Measurements from ENCODE around the gene IQSEC1.

The IQSEC1 gene

DNA sequence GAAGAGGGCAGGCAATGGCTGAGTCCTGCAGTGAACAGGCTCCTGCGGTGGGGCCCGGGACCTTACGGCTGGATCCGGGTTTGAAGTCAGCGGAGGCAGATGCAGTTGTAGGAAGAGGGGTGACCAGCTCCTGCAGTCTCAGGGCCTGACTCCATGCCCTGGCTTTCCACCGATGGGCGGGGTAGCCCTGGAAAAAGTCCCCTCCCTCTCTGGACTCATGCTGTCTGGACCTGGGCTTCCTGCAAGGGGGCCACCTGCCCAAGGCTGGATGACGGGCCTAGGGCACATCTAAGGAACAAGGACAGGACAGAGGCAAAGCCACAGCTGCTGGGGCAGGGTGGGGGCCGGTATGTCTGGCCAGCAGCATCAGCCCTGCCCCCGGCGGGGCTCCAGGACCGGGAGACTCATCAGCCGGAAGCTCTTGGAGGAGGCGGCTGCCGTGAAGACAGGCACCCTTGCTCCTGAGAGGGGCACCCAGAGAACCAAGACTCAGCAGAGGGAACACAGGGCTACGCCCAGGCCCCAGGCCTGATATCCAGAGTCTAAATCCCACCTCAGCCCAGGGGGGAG lies 12.8 kb downstream of the IQSEC1 start:
- no peak for DNase-seq (ENCODE audit: extremely low read depth, low read depth)
- TF ChIP-seq, protein P1, sequence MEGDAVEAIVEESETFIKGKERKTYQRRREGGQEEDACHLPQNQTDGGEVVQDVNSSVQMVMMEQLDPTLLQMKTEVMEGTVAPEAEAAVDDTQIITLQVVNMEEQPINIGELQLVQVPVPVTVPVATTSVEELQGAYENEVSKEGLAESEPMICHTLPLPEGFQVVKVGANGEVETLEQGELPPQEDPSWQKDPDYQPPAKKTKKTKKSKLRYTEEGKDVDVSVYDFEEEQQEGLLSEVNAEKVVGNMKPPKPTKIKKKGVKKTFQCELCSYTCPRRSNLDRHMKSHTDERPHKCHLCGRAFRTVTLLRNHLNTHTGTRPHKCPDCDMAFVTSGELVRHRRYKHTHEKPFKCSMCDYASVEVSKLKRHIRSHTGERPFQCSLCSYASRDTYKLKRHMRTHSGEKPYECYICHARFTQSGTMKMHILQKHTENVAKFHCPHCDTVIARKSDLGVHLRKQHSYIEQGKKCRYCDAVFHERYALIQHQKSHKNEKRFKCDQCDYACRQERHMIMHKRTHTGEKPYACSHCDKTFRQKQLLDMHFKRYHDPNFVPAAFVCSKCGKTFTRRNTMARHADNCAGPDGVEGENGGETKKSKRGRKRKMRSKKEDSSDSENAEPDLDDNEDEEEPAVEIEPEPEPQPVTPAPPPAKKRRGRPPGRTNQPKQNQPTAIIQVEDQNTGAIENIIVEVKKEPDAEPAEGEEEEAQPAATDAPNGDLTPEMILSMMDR (IDR thresholded peaks at IDR 0.05; ENCODE audit: low read depth, low read length): no peak

DNA sequence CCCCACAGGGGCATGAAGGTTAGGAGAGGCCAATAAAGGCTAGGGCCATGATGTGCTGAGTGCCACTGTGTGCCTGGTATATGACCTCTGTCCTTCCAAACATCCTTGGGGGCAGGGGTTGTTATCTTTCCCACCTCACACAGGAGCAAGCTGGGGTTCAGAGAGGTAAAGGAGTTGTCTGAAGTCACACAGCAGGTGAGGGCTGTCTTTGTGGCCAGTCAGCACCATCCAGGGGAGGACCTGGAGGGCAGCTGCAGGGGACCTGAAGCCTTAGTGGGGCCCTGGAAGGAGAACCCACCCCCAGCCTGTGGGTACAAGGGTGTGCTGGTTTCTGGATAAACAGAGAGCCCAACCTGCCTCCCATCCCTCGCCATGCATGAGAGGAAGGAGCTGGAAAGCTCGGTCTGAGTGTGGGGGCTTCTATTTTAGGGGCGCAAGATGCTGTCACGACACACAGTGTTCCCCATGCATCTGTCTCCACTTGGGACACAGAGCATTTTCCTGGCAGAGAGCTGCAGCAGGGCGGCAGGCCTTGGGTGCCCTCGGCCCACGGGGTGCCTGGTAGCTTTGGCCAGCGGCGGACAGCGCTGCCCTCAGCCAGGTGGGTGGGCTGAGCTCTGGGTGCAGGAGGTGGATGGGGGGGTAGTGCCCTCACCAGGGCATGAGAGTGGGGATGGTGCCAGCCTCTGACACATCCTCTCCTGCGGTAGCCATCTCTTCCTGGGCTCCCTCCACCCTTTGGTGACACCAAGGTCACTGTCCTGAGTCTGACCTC lies 14.7 kb downstream of the IQSEC1 start:
- TF ChIP-seq, protein P1 (IDR thresholded peaks at IDR 0.05; ENCODE audit: low read depth, low read length): no peak
- no peak for DNase-seq (ENCODE audit: extremely low read depth, low read depth)

DNA sequence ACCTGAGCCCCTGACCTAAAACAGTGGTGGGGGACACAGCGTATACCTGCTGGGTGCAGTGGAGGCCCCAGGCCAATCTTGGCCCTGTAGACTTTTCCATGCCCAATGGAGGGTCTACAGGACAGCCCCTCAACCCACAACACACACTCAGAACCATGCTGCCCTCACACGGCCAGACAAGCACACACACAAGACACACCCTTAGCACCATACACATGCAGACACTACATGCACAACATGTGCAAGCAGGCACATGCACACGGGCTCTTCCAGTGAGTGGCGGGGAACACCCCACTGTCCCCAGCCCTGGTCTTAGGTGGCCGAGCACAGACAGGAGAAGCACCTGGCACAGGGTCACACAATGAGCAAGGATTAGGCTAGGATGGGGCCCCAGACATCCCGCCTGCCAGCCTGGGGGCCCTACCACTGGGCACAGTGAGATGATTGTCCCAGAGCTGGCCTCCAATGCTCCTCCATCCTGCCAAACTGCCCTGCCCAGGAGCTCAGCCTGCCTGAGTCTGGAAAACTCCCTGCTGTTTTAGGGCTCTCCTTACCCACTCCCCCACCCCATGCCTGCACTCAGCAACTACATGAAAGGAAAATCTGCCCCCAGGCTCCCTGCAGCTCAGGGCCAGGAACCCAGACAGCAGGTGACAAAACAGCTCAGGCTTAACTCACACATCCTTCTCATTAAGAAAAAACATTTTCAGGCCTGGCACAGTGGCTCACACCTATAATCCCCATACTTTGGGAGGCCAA lies 15.8 kb downstream of the IQSEC1 start:
- no peak for DNase-seq (ENCODE audit: extremely low read depth, low read depth)
- TF ChIP-seq, protein P1 (IDR thresholded peaks at IDR 0.05; ENCODE audit: low read depth, low read length): no peak

DNA sequence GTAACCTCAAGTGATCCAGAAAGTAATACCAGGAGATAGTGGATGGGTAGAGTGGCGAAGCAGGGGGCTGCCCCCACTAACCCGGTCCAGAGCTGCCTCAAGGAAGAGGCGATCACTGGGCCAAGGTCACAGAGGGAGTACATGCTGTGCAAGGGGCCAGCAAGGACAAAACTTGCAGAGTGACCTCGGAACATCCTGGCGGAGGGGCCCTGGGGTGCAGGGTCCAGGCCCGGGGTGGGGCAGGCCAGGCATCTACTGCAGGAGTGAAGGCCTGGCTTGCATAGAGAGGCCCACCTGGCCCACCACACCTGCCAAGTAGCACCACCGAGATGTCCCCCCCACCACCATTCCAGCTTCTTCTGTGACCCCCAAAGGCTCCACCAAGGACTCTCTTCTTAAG lies 17.6 kb downstream of the IQSEC1 start:
- TF ChIP-seq, protein P1 (IDR thresholded peaks at IDR 0.05; ENCODE audit: low read depth, low read length): no peak
- DNase-seq (ENCODE audit: extremely low read depth, low read depth): no peak

DNA sequence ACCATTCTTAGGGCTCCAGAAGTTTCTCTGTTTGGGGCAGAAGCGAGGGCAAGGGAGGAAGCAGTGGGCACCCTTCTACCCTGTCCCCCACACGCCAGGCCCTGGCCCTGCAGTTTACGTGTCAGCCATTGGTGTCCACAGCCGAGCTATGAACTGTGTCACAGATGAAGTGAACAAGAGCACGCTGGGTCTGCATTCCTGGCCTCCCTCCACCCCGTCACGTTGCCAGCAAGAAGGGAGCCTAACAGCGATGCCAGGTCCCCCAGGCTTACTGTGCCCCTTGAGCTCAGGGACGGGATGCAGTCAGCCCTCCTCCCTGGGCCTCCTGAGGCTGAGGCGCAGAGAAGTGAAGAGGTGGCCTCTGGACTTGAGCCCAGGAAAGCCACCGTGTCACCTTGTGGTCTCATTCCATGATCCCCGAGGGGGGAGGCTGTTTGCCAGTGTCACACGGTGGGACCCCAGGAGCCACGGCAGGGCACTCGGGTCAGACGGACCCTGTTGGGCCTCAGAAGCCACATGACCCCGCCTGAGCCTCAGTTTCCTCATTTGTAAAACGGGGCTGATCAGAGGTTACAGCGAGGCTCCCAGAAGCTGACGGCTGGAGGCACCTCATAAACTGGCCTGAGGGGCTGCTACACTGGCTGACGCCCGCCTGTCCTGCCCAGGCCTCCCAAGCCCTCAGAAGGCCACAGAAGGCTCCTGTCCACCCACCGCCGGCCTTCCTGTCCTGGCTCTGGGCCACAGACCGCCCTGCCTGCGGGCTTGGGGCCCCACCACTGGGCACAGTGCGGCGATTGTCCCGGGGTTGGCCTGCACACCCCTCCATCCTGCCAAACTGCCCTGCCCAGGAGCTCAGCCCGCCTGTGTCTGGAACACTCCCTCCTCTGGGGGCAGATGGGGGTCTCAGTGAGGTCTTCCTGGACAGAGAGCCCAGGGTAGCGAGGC lies 18.6 kb downstream of the IQSEC1 start:
- no peak for DNase-seq (ENCODE audit: extremely low read depth, low read depth)
- TF ChIP-seq, protein P1 (IDR thresholded peaks at IDR 0.05; ENCODE audit: low read depth, low read length): no peak

DNA sequence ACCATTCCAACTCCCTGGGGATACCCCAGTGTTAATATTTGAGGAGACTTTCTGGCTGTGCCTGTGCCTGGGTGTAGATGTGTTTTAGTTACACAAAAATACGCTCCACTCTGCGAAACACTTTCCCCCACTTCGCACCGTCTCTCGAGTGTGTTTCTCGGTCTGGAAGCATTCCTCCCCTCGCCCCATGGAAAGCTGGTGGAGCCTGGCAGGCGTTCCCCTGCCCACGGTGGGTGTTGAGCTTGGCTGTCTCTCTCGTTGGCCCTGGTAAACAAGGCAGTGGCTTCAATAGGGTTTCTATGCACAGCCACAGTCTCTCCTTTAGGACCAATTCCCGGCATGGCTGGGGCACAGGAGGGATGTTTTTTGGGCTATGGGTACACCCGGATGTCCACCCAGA lies 19.3 kb downstream of the IQSEC1 start:
- TF ChIP-seq, protein P1 (IDR thresholded peaks at IDR 0.05; ENCODE audit: low read depth, low read length): no peak
- no peak for DNase-seq (ENCODE audit: extremely low read depth, low read depth)

All from AG09319 (cell line).